Trophoblast cell (in vitro differentiated cells and primary cell): ENCODE data around the gene MAPK1.
"Not testable (repeated sequence)": the region's sequence is repeated elsewhere in the genome, so short reads cannot be mapped to it uniquely, and the experiment has no call there.

Experiments
- DNase-seq, 2 donors: peaks; one replicate each; pipeline ENCODE4 v3.0.0-alpha.2; 2016
- H2AFZ ChIP-seq: 2 replicates; pipeline ENCODE4 v1.6.1; 2013; ENCODE audit warnings: low read length, moderate library complexity, mild to moderate bottlenecking; ENCODE audit not compliant: insufficient read depth, poor library complexity
- H2AK5ac ChIP-seq: 2 replicates; pipeline ENCODE4 v1.6.1; 2013; ENCODE audit warnings: mild to moderate bottlenecking, low read length
- H2BK120ac ChIP-seq: 2 replicates; pipeline ENCODE4 v1.6.1; 2013; ENCODE audit warnings: low read length, mild to moderate bottlenecking, moderate library complexity; ENCODE audit not compliant: insufficient read depth, poor library complexity
- H2BK12ac ChIP-seq: 2 replicates; pipeline ENCODE4 v1.6.1; 2013; ENCODE audit warnings: mild to moderate bottlenecking, low read length, moderate library complexity
- H2BK5ac ChIP-seq: 2 replicates; pipeline ENCODE4 v1.6.1; 2013; ENCODE audit warnings: low read length, low read depth, moderate library complexity, mild to moderate bottlenecking; ENCODE audit not compliant: poor library complexity
- H3K14ac ChIP-seq: 2 replicates; pipeline ENCODE4 v1.6.1; 2013; ENCODE audit warnings: mild to moderate bottlenecking, low read length
- H3K18ac ChIP-seq: 2 replicates; pipeline ENCODE4 v1.6.1; 2013; ENCODE audit warnings: mild to moderate bottlenecking, low read length
- H3K23ac ChIP-seq: 2 replicates; pipeline ENCODE4 v1.6.1; 2013; ENCODE audit warnings: low read length
- H3K27ac ChIP-seq: 2 replicates; pipeline ENCODE4 v1.5.1; 2013; ENCODE audit warnings: low read depth, mild to moderate bottlenecking, inconsistent platforms, low read length, moderate library complexity
- H3K27me3 ChIP-seq: 2 replicates; pipeline ENCODE4 v1.6.1; 2013; ENCODE audit warnings: inconsistent platforms, mild to moderate bottlenecking, low read length, moderate library complexity; ENCODE audit not compliant: insufficient read depth
- H3K36me3 ChIP-seq, 2 experiments: 1 replicate in 1 of 2; 2 replicates in 1 of 2; pipeline ENCODE4 v1.6.1; 2013; ENCODE audit warnings: low read length in 2 of 2, mild to moderate bottlenecking in 2 of 2, moderate library complexity in 1 of 2; ENCODE audit not compliant: insufficient read depth in 2 of 2, control insufficient read depth in 1 of 2
- H3K4ac ChIP-seq: 2 replicates; pipeline ENCODE4 v1.6.1; 2013; ENCODE audit warnings: low read depth, mild to moderate bottlenecking, low read length, moderate library complexity
- H3K4me1 ChIP-seq, 2 experiments: 1 replicate in 1 of 2; 2 replicates in 1 of 2; pipeline ENCODE4 v1.6.1; 2013; ENCODE audit warnings: low read length in 2 of 2, mild to moderate bottlenecking in 2 of 2, moderate library complexity in 1 of 2; ENCODE audit not compliant: insufficient read depth in 2 of 2, control insufficient read depth in 1 of 2
- H3K4me2 ChIP-seq: 2 replicates; pipeline ENCODE4 v1.6.1; 2013; ENCODE audit warnings: inconsistent platforms, mild to moderate bottlenecking, low read length, moderate library complexity
- H3K4me3 ChIP-seq: 2 replicates; pipeline ENCODE4 v1.5.1; 2013; ENCODE audit warnings: mild to moderate bottlenecking, low read depth, low read length, inconsistent platforms
- H3K79me1 ChIP-seq: one replicate; pipeline ENCODE4 v1.6.1; 2013; ENCODE audit warnings: low read length
- H3K79me2 ChIP-seq: 2 replicates; pipeline ENCODE4 v1.6.1; 2013; ENCODE audit warnings: low read length, mild to moderate bottlenecking; ENCODE audit not compliant: control insufficient read depth, insufficient read depth, poor library complexity
- H3K9ac ChIP-seq: 2 replicates; pipeline ENCODE4 v1.6.1; 2013; ENCODE audit warnings: mild to moderate bottlenecking, low read length
- H3K9me3 ChIP-seq: 2 replicates; pipeline ENCODE4 v1.6.1; 2013; ENCODE audit warnings: low read depth, mild to moderate bottlenecking, control low read depth, inconsistent platforms, low read length; ENCODE audit not compliant: insufficient read depth
- H4K12ac ChIP-seq: 2 replicates; pipeline ENCODE4 v1.6.1; 2013; ENCODE audit warnings: low read depth, mild to moderate bottlenecking, low read length, moderate library complexity
- H4K8ac ChIP-seq: 2 replicates; pipeline ENCODE4 v1.6.1; 2013; ENCODE audit warnings: low read depth, mild to moderate bottlenecking, low read length, moderate library complexity
- H4K91ac ChIP-seq: one replicate; pipeline ENCODE4 v1.6.1; 2013; ENCODE audit warnings: low read depth, mild to moderate bottlenecking, low read length, moderate library complexity
- WGBS: extraction: QIAGEN DNeasy Blood & Tissue Kit; methylation state at CpG from one replicate; pipeline ENCODE4 v1.1.7; 2013; ENCODE audit warnings: missing lambda C conversion rate; ENCODE audit not compliant: insufficient read length, insufficient coverage; ENCODE audit errors: extremely low coverage; 5-methylcytosine and 5-hydroxymethylcytosine counted together

The MAPK1 gene

GRCh38 chr22:21726650-21727049 is 140.8 kb downstream of the MAPK1 start:
- Histone ChIP-seq H2BK120ac (no peak overlapping the region), H2AK5ac (no peak overlapping the region), H3K79me2 (no peaks in the 10 kb centered on the region), H3K36me3 (no peaks in the 10 kb centered on the region), H3K4me2 (no peak overlapping the region), H3K4me3 (no peak overlapping the region), H4K91ac (no peak overlapping the region), H3K4ac (no peak overlapping the region), H3K23ac (no peak overlapping the region), H4K12ac (no peak overlapping the region), H3K14ac (no peak overlapping the region), H3K27ac (no peak overlapping the region), H3K18ac (no peak overlapping the region), H2AFZ (no peak overlapping the region), H3K4me1 (no peaks in the 10 kb centered on the region), H4K8ac (no peak overlapping the region), H2BK5ac (no peak overlapping the region), H2BK12ac (no peak overlapping the region), H3K9me3 (no peaks in the 10 kb centered on the region), H3K79me1 (no peaks in the 10 kb centered on the region), H3K27me3 (no peaks in the 10 kb centered on the region), H3K9ac (no peak overlapping the region)
- peak; percentile 35 to 66 for DNase-seq
- no CpG with 5 or more reads among the region's 5 CpGs for WGBS

- Histone ChIP-seq H3K9ac (no peak overlapping the region), H3K4ac (no peak overlapping the region), H3K27me3 (no peaks in the 10 kb centered on the region), H2AFZ (no peak overlapping the region), H4K91ac (no peak overlapping the region), H3K27ac (no peak overlapping the region), H2BK5ac (no peak overlapping the region), H4K8ac (no peak overlapping the region), H3K79me2 (no peaks in the 10 kb centered on the region), H3K4me3 (no peak overlapping the region), H3K18ac (no peak overlapping the region), H3K4me2 (no peak overlapping the region), H2AK5ac (no peak overlapping the region), H4K12ac (no peak overlapping the region), H3K9me3 (no peaks in the 10 kb centered on the region), H3K36me3 (no peaks in the 10 kb centered on the region), H3K4me1 (no peaks in the 10 kb centered on the region), H2BK12ac (no peak overlapping the region), H3K79me1 (no peaks in the 10 kb centered on the region), H3K14ac (no peak overlapping the region), H2BK120ac (no peak overlapping the region), H3K23ac (no peak overlapping the region)
- WGBS, result no CpG with 5 or more reads among the region's 19 CpGs
- DNase-seq, result no peak
Observed at GRCh38 chr22:21725956-21726649, 141.3 kb downstream of the MAPK1 start.

GRCh38 chr22:21724496-21724895 is 142.9 kb downstream of the MAPK1 start:
- not testable (repeated sequence) for H2BK120ac ChIP-seq, H3K4ac ChIP-seq, H3K9ac ChIP-seq, H3K4me3 ChIP-seq, H4K8ac ChIP-seq, H3K23ac ChIP-seq, H2AK5ac ChIP-seq, H4K12ac ChIP-seq, H3K9me3 ChIP-seq, H3K79me2 ChIP-seq, DNase-seq, H3K27ac ChIP-seq, H3K36me3 ChIP-seq, H2AFZ ChIP-seq, H2BK5ac ChIP-seq, H3K4me1 ChIP-seq, H3K27me3 ChIP-seq, H3K18ac ChIP-seq, H3K79me1 ChIP-seq, H3K14ac ChIP-seq, H4K91ac ChIP-seq, H3K4me2 ChIP-seq, H2BK12ac ChIP-seq
- no CpG with 5 or more reads among the region's 3 CpGs for WGBS

GRCh38 chr22:21721195-21721852 is 146.1 kb downstream of the MAPK1 start:
- not testable (repeated sequence) for H3K14ac ChIP-seq

More at GRCh38 chr22:21721195-21721852, 146.1 kb downstream of the MAPK1 start:
- H3K4me2 ChIP-seq, H4K12ac ChIP-seq, H2AFZ ChIP-seq, H3K23ac ChIP-seq, H3K79me1 ChIP-seq, H3K9me3 ChIP-seq, H3K27me3 ChIP-seq, H2BK120ac ChIP-seq, H3K4me3 ChIP-seq, H2BK5ac ChIP-seq, H3K4ac ChIP-seq, H3K79me2 ChIP-seq, H3K18ac ChIP-seq, H3K36me3 ChIP-seq, H4K8ac ChIP-seq, H2AK5ac ChIP-seq, H4K91ac ChIP-seq, H3K27ac ChIP-seq, H2BK12ac ChIP-seq, H3K9ac ChIP-seq, H3K4me1 ChIP-seq, DNase-seq: not testable (repeated sequence)
- WGBS, result no CpG with 5 or more reads among the region's 15 CpGs
